Measurements from ENCODE around the gene FGF14. TPM values are rescaled to one million over a fixed set of nuclear protein-coding genes. Genes with fewer than 3 reads are reported as not detected.

Gene FGF14
- total and polyA plus RNA-seq, 2 donors (not counting 1 experiment from before 2014, with no cell fraction given), result under 0.01 TPM; not detected in 1

DNA sequence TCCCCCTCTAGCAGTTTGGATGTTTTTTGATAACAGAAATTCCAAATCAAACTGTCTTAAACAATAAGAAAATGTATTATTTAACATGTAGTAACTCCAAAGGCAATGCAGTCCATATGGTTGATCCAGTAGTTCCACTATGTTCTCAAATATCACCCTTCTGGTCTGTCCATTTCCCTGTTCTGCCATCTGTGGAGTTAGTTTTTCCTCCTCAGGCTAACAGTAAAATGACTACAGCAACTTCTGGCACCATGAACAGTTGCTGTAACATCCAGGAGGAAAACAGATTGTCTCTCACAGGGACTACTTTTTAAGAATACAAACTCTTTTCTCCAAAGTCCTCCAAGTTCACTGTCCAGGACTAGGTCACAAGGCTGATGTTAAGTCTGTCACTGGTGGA lies 455.4 kb downstream of the FGF14 start:
- H3K27ac Mint-ChIP-seq, result no peak overlapping the region

DNA sequence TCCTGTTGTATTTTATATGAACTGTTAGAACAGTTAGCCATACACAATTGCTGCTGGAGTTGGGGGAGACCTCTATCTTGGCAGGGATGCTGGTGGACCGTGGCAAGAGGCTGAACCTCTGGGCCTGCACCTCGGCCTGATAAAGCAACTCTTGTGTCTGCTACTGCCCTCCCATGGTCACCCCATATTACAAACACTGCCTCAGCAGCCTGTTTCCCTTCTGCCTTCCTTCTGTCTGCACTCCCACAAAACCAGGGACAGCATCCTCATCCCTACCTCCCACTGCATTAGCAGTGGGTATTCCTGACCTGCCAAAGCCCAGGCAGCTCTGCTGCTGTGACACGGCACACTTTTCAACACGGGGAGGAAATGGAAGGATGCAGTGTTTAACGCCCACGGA lies 456.4 kb downstream of the FGF14 start:
- Mint-ChIP-seq H3K4me3 (no peak overlapping the region), H3K27me3 (no peaks in the 10 kb centered on the region), H3K27ac (no peak overlapping the region), H3K9me3 (ENCODE audit: insufficient read depth) (no peaks in the 10 kb centered on the region), H3K4me1 (no peaks in the 10 kb centered on the region)
- H3K4me3 ChIP-seq (ENCODE audit: control extremely low read depth in 1 of 5, extremely low read depth in 1 of 5, insufficient read depth in 1 of 5, low read depth in 2 of 5, low read length in 4 of 5), result no peak overlapping the region
- CTCF ChIA-PET, result no interaction called here
- no peak for DNase-seq
- H4K20me1 ChIP-seq (ENCODE audit: control insufficient read depth, insufficient read depth, low read length, poor library complexity, severe bottlenecking), result no peaks in the 10 kb centered on the region
- no peaks in the 10 kb centered on the region for H3K4me1 ChIP-seq (ENCODE audit: control insufficient read depth in 2 of 2, insufficient read depth in 2 of 2, low read length in 2 of 2)
- no peak overlapping the region for H3K9ac ChIP-seq (ENCODE audit: low read length)
- no peaks in the 10 kb centered on the region for H3K79me2 ChIP-seq (ENCODE audit: control insufficient read depth, insufficient read depth, low read length)
- H3K36me3 ChIP-seq (replicated peaks in 1 of 2; ENCODE audit: control extremely low read depth in 1 of 2, control insufficient read depth in 1 of 2, extremely low read depth in 1 of 2, insufficient read depth in 2 of 2, low read length in 1 of 2), result no peaks in the 10 kb centered on the region
- H3K27me3 ChIP-seq (replicated peaks in 1 of 4; ENCODE audit: control extremely low read depth in 1 of 4, control insufficient read depth in 3 of 4, insufficient read depth in 4 of 4, low read length in 3 of 4), result no peaks in the 10 kb centered on the region
- H3K9me3 ChIP-seq (ENCODE audit: control extremely low read depth in 1 of 3, control insufficient read depth in 2 of 3, insufficient read depth in 1 of 3, low read length in 2 of 3), result no peaks in the 10 kb centered on the region
- no peak for ATAC-seq (ENCODE audit: low read depth)
- 70% methylated on average over 6 of the region's 6 CpGs for WGBS (ENCODE audit: insufficient coverage)
- no peak overlapping the region for H3K27ac ChIP-seq (ENCODE audit: low read length in 2 of 2)
- TF ChIP-seq, protein P1, sequence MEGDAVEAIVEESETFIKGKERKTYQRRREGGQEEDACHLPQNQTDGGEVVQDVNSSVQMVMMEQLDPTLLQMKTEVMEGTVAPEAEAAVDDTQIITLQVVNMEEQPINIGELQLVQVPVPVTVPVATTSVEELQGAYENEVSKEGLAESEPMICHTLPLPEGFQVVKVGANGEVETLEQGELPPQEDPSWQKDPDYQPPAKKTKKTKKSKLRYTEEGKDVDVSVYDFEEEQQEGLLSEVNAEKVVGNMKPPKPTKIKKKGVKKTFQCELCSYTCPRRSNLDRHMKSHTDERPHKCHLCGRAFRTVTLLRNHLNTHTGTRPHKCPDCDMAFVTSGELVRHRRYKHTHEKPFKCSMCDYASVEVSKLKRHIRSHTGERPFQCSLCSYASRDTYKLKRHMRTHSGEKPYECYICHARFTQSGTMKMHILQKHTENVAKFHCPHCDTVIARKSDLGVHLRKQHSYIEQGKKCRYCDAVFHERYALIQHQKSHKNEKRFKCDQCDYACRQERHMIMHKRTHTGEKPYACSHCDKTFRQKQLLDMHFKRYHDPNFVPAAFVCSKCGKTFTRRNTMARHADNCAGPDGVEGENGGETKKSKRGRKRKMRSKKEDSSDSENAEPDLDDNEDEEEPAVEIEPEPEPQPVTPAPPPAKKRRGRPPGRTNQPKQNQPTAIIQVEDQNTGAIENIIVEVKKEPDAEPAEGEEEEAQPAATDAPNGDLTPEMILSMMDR (IDR thresholded peaks at IDR 0.05), result no peak
- no peak for TF ChIP-seq EZH2 (IDR thresholded peaks at IDR 0.05; ENCODE audit: borderline replicate concordance, insufficient read depth, low read depth, low read length, poor library complexity, severe bottlenecking)
- intact Hi-C loops (cut with micrococcal nuclease), result no loop called here
- POLR2A ChIA-PET, result no interaction called here
- H3K4me2 ChIP-seq (replicated peaks; ENCODE audit: low read depth, low read length, poor library complexity, severe bottlenecking), result no peak overlapping the region
- H2AFZ ChIP-seq (ENCODE audit: insufficient read depth, low read depth, low read length, poor library complexity, severe bottlenecking), result no peak overlapping the region

More for the DNA sequence above, 455.4 kb downstream of the FGF14 start:
- intact Hi-C loops (cut with micrococcal nuclease), result no loop called here
- H3K27me3 Mint-ChIP-seq, result no peaks in the 10 kb centered on the region
- Histone ChIP-seq H3K27me3 (replicated peaks in 1 of 4; ENCODE audit: control extremely low read depth in 1 of 4, control insufficient read depth in 3 of 4, insufficient read depth in 4 of 4, low read length in 3 of 4) (no peaks in the 10 kb centered on the region), H3K36me3 (replicated peaks in 1 of 2; ENCODE audit: control extremely low read depth in 1 of 2, control insufficient read depth in 1 of 2, extremely low read depth in 1 of 2, insufficient read depth in 2 of 2, low read length in 1 of 2) (no peaks in the 10 kb centered on the region), H3K4me2 (replicated peaks; ENCODE audit: low read depth, low read length, poor library complexity, severe bottlenecking) (no peak overlapping the region), H3K79me2 (ENCODE audit: control insufficient read depth, insufficient read depth, low read length) (no peaks in the 10 kb centered on the region), H3K9me3 (ENCODE audit: control extremely low read depth in 1 of 3, control insufficient read depth in 2 of 3, insufficient read depth in 1 of 3, low read length in 2 of 3) (no peaks in the 10 kb centered on the region), H3K9ac (ENCODE audit: low read length) (no peak overlapping the region), H3K4me3 (ENCODE audit: control extremely low read depth in 1 of 5, extremely low read depth in 1 of 5, insufficient read depth in 1 of 5, low read depth in 2 of 5, low read length in 4 of 5) (no peak overlapping the region), H3K4me1 (ENCODE audit: control insufficient read depth in 2 of 2, insufficient read depth in 2 of 2, low read length in 2 of 2) (no peaks in the 10 kb centered on the region), H4K20me1 (ENCODE audit: control insufficient read depth, insufficient read depth, low read length, poor library complexity, severe bottlenecking) (no peaks in the 10 kb centered on the region), H3K27ac (ENCODE audit: low read length in 2 of 2) (no peak overlapping the region), H2AFZ (ENCODE audit: insufficient read depth, low read depth, low read length, poor library complexity, severe bottlenecking) (no peak overlapping the region)
- no peaks in the 10 kb centered on the region for H3K4me1 Mint-ChIP-seq
- TF ChIP-seq, protein P1 (IDR thresholded peaks at IDR 0.05), result no peak
- no peak for TF ChIP-seq EZH2 (IDR thresholded peaks at IDR 0.05; ENCODE audit: borderline replicate concordance, insufficient read depth, low read depth, low read length, poor library complexity, severe bottlenecking)
- POLR2A ChIA-PET, result no interaction called here
- no peak for ATAC-seq (ENCODE audit: low read depth)
- CTCF ChIA-PET, result no interaction called here
- H3K4me3 Mint-ChIP-seq, result no peak overlapping the region
- H3K9me3 Mint-ChIP-seq (ENCODE audit: insufficient read depth), result no peaks in the 10 kb centered on the region
- DNase-seq, result no peak

Data from B cell (primary cell).